K562 (cell line): ENCODE data around the gene STX1A. TPM values are rescaled to one million over a fixed set of nuclear protein-coding genes. Genes with fewer than 3 reads are reported as not detected.

ENCODE experiments used
- CBFA2T2 ChIP-seq: fragments of 450-650 bp; conservative IDR thresholded peaks from 2 replicates; pipeline ENCODE4 v1.6.1; 2017; ENCODE audit warnings: mild to moderate bottlenecking
- RAD51 ChIP-seq: fragments of 450-650 bp; IDR thresholded peaks from 2 replicates; pipeline ENCODE4 v1.7.1; 2016; ENCODE audit warnings: low read depth, mild to moderate bottlenecking, borderline replicate concordance
- RFX1 ChIP-seq: fragments of 450-650 bp; IDR thresholded peaks from 2 replicates; pipeline ENCODE4 v1.6.1; 2016; ENCODE audit warnings: mild to moderate bottlenecking, moderate library complexity
- SMARCA5 ChIP-seq: fragments of 450-650 bp; IDR thresholded peaks from 2 replicates; pipeline ENCODE4 v1.6.1; 2016
- TOE1 ChIP-seq, 2 experiments: fragments of 450-650 bp in 1 of 2; sonication (generic) in 1 of 2; formaldehyde crosslinking in 1 of 2; IDR thresholded peaks; 2 replicates each; pipeline versions ENCODE4 v1.7.1 to v1.8.0; 2016 to 2022; ENCODE audit warnings: borderline replicate concordance in 2 of 2, mild to moderate bottlenecking in 2 of 2, antibody characterized with exemption in 1 of 2, inconsistent platforms in 1 of 2, low read depth in 1 of 2, missing genetic modification reagents in 1 of 2, moderate library complexity in 1 of 2
- USF1 ChIP-seq: sonication (generic); formaldehyde crosslinking; IDR thresholded peaks from 2 replicates; pipeline ENCODE4 v1.9.0; 2022; ENCODE audit warnings: mild to moderate bottlenecking, missing genetic modification reagents
- ZNF76 ChIP-seq: fragments of 250-450 bp; sonication (Bioruptor Pico); IDR thresholded peaks from 2 replicates; pipeline ENCODE4 v1.4.0; 2020; ENCODE audit warnings: mild to moderate bottlenecking, moderate library complexity, borderline replicate concordance
- polyA plus RNA-seq, 8 experiments: library from polyadenylated mRNA; depleted of rRNA in 4 of 8; stranded (reverse) in 5 of 8; unstranded in 3 of 8; fragments of >200 nt; fragmentation: Nextera tagmentation in 2 of 8; fragmentation: Illumina TruSeq in 1 of 8; extraction: Ambion mirVana in 2 of 8; extraction: Trizol in 1 of 8; gene quantifications; 2 replicates each; pipeline versions ENCODE4 v1.2.1 to v1.2.3, GENCODE V29; 2011 to 2014; ENCODE audit warnings: inconsistent platforms in 1 of 8, missing spikeins in 1 of 8
- total RNA-seq, 7 experiments: library from RNA; depleted of rRNA in 6 of 7; stranded (reverse); fragments of >200 nt in 6 of 7; fragmentation: Illumina TruSeq in 2 of 7; extraction: Trizol in 2 of 7; gene quantifications; 2 replicates each; pipeline versions ENCODE4 v1.2.1 to v1.2.3, GENCODE V29; 2011 to 2021; ENCODE audit warnings: low replicate concordance in 1 of 7
- TF ChIP-seq, protein P1 (sequence below), 2 experiments: fragments of 450-650 bp; formaldehyde crosslinking in 1 of 2; IDR thresholded peaks; 2 replicates each; pipeline versions ENCODE4 v1.4.0 to v1.6.1; 2014 to 2020; ENCODE audit warnings: mild to moderate bottlenecking in 2 of 2, borderline replicate concordance in 1 of 2, low read depth in 1 of 2
- TF ChIP-seq, protein P2 (sequence below): sonication (generic); formaldehyde crosslinking; IDR thresholded peaks from 2 replicates; pipeline ENCODE4 v1.5.0; 2020; ENCODE audit warnings: missing genetic modification reagents

Gene STX1A
- total and polyA plus RNA-seq, 9 of the 15 experiments (the other 6 are each of a cell fraction or from before 2014, with no cell fraction given), result 0.04 to 15.1 (median 6.3) TPM

GRCh38 chr7:73650524-73650923 lies 68.9 kb downstream of the STX1A start (continued):
- TF ChIP-seq, protein P1, sequence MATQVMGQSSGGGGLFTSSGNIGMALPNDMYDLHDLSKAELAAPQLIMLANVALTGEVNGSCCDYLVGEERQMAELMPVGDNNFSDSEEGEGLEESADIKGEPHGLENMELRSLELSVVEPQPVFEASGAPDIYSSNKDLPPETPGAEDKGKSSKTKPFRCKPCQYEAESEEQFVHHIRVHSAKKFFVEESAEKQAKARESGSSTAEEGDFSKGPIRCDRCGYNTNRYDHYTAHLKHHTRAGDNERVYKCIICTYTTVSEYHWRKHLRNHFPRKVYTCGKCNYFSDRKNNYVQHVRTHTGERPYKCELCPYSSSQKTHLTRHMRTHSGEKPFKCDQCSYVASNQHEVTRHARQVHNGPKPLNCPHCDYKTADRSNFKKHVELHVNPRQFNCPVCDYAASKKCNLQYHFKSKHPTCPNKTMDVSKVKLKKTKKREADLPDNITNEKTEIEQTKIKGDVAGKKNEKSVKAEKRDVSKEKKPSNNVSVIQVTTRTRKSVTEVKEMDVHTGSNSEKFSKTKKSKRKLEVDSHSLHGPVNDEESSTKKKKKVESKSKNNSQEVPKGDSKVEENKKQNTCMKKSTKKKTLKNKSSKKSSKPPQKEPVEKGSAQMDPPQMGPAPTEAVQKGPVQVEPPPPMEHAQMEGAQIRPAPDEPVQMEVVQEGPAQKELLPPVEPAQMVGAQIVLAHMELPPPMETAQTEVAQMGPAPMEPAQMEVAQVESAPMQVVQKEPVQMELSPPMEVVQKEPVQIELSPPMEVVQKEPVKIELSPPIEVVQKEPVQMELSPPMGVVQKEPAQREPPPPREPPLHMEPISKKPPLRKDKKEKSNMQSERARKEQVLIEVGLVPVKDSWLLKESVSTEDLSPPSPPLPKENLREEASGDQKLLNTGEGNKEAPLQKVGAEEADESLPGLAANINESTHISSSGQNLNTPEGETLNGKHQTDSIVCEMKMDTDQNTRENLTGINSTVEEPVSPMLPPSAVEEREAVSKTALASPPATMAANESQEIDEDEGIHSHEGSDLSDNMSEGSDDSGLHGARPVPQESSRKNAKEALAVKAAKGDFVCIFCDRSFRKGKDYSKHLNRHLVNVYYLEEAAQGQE (IDR thresholded peaks at IDR 0.05; ENCODE audit: borderline replicate concordance), result 0 out of 2 replicates have a peak, but pooled peaks have one; percentile 13
- TF ChIP-seq, protein P1 (CRISPR knock-in tag; IDR thresholded peaks at IDR 0.05; ENCODE audit: low read depth), result no peak
- peak; percentile 90 for TF ChIP-seq TOE1 (IDR thresholded peaks at IDR 0.05; ENCODE audit: borderline replicate concordance)
- no peak for TF ChIP-seq TOE1 (CRISPR knock-in tag; IDR thresholded peaks at IDR 0.05; ENCODE audit: borderline replicate concordance, low read depth)
- TF ChIP-seq ZNF76, result no peak
- TF ChIP-seq RAD51, result peak; percentile 91
- TF ChIP-seq RFX1, result no peak
- peak; percentile 66 for TF ChIP-seq CBFA2T2
- peak; percentile 65 for TF ChIP-seq USF1 (CRISPR knock-in tag)
- TF ChIP-seq, protein P2, sequence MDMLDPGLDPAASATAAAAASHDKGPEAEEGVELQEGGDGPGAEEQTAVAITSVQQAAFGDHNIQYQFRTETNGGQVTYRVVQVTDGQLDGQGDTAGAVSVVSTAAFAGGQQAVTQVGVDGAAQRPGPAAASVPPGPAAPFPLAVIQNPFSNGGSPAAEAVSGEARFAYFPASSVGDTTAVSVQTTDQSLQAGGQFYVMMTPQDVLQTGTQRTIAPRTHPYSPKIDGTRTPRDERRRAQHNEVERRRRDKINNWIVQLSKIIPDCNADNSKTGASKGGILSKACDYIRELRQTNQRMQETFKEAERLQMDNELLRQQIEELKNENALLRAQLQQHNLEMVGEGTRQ (CRISPR knock-in tag), result peak; percentile 56
- no peak for TF ChIP-seq SMARCA5
